ENCODE results near the gene LTV1. TPM values are rescaled to one million over a fixed set of nuclear protein-coding genes. Genes with fewer than 3 reads are reported as not detected.

Gene LTV1
- polyA plus RNA-seq, 1 experiment: 10.2 TPM

DNA sequence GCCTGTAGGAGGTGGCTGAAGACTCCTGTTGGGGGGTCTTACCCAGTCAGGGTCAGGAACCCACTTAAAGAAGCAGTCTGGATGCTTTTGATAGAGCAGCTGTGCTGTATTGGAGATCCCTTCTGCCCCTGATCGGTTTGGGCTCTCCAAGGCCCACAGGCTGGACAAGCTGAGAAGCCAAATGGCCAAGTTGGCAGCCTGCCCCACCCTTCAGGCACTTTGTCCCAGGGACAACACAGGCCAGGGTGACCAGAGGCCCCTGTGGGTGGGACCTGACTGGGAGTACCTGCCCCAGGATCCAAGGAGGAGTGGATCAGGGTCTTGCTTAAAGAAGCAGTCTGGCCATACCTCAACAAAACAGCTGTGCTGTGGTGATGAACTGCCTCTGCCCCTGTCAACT lies 69.5 kb downstream of the LTV1 start:
- ChIA-PET CTCF (interaction anchor here (1.1 kb wide), 1 partner anchor 27 kb away, joined by 4 read pairs; no protein-coding TSS in a partner anchor), POLR2A (no interaction called here)
- TF ChIP-seq, protein P1, sequence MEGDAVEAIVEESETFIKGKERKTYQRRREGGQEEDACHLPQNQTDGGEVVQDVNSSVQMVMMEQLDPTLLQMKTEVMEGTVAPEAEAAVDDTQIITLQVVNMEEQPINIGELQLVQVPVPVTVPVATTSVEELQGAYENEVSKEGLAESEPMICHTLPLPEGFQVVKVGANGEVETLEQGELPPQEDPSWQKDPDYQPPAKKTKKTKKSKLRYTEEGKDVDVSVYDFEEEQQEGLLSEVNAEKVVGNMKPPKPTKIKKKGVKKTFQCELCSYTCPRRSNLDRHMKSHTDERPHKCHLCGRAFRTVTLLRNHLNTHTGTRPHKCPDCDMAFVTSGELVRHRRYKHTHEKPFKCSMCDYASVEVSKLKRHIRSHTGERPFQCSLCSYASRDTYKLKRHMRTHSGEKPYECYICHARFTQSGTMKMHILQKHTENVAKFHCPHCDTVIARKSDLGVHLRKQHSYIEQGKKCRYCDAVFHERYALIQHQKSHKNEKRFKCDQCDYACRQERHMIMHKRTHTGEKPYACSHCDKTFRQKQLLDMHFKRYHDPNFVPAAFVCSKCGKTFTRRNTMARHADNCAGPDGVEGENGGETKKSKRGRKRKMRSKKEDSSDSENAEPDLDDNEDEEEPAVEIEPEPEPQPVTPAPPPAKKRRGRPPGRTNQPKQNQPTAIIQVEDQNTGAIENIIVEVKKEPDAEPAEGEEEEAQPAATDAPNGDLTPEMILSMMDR (IDR thresholded peaks at IDR 0.05; ENCODE audit: insufficient read depth, low read depth, low read length): no peak

More for the DNA sequence above, 69.5 kb downstream of the LTV1 start:
- no peaks in the 10 kb centered on the region for H3K36me3 ChIP-seq (ENCODE audit: control insufficient read depth, insufficient read depth, low read length)
- H3K4me3 ChIP-seq (ENCODE audit: low read depth, low read length): no peak overlapping the region
- no peaks in the 10 kb centered on the region for H3K27me3 ChIP-seq (ENCODE audit: control insufficient read depth, insufficient read depth, low read length)
- DNase-seq (ENCODE audit: low read depth): no peak

Small RNA genes within 50 kb of the gene (small RNA-seq; reads per million reads assigned to genes)
- not detected for gene ZC2HC1B (ENCODE audit: insufficient read length, low read depth, low replicate concordance)

Other genes starting within 250 kb of the LTV1 start
- gene PHACTR2, start 165.4 kb upstream of the LTV1 start, polyA plus RNA-seq (2011; rRNA removed): 26.0 and 30.6 TPM in 2 replicates
- not detected in 2 replicates for gene ZC2HC1B, start 21.1 kb downstream of the LTV1 start, polyA plus RNA-seq (2011; rRNA removed)
- 32.7 and 68.0 TPM in 2 replicates for gene PLAGL1, start 164.9 kb downstream of the LTV1 start, polyA plus RNA-seq (2011; rRNA removed)

Data from BJ (cell line).